ENCODE measurements around the gene CTBS.

- TF ChIP-seq TCF12 (IDR thresholded peaks at IDR 0.05; ENCODE audit: low read depth, low read length) (no peak), HDAC6 (IDR thresholded peaks at IDR 0.05; ENCODE audit: low read depth, low read length) (no peak), POLR2A (IDR thresholded peaks at IDR 0.05; ENCODE audit: control extremely low read depth in 1 of 2, low read depth in 2 of 2, low read length in 2 of 2) (no peak), MAX (IDR thresholded peaks at IDR 0.05) (no peak), YY1 (IDR thresholded peaks at IDR 0.05; ENCODE audit: low read depth, low read length) (no peak), JUND (IDR thresholded peaks at IDR 0.05; ENCODE audit: low read length) (no peak), SP1 (IDR thresholded peaks at IDR 0.05; ENCODE audit: low read depth, low read length) (no peak), CTCF (IDR thresholded peaks at IDR 0.05; ENCODE audit: control extremely low read depth in 1 of 3, insufficient read depth in 1 of 3, low read depth in 1 of 3, low read length in 3 of 3) (no peak), SP2 (IDR thresholded peaks at IDR 0.05; ENCODE audit: low read length) (no peak), USF2 (IDR thresholded peaks at IDR 0.05; ENCODE audit: low read length) (no peak)
Measured at GRCh38 chr1:84583648-84584047, 9.4 kb upstream of the CTBS start.

Data from H1 (cell line).